ENCODE data around the gene ROR2.
"Not testable (repeated sequence)": the region's sequence is repeated elsewhere in the genome, so short reads cannot be mapped to it uniquely, and the experiment has no call there.

Gene ROR2

GRCh38 chr9:91793371-91793770, 156.7 kb downstream of the ROR2 start:
- ATAC-seq, H3K27me3 Mint-ChIP-seq, H3K36me3 Mint-ChIP-seq, H3K9me3 Mint-ChIP-seq, H3K4me3 Mint-ChIP-seq, H3K27ac Mint-ChIP-seq, H3K4me1 Mint-ChIP-seq: not testable (repeated sequence)

GRCh38 chr9:91790917-91791316, 159.1 kb downstream of the ROR2 start:
- Mint-ChIP-seq H3K4me3 (no peak overlapping the region), H3K36me3 (no peaks in the 10 kb centered on the region), H3K4me1 (no peaks in the 10 kb centered on the region), H3K27ac (no peak overlapping the region), H3K27me3 (no peaks in the 10 kb centered on the region), H3K9me3 (peaks cover 5% of the 10 kb centered on the region)
- ATAC-seq, result no peak

GRCh38 chr9:91789941-91790340, 160.1 kb downstream of the ROR2 start:
- Mint-ChIP-seq H3K9me3 (peaks cover 5% of the 10 kb centered on the region), H3K27me3 (peaks cover 9% of the 10 kb centered on the region), H3K27ac (no peak overlapping the region), H3K36me3 (no peaks in the 10 kb centered on the region), H3K4me1 (no peaks in the 10 kb centered on the region), H3K4me3 (no peak overlapping the region)
- ATAC-seq, result no peak

GRCh38 chr9:91787931-91788330, 162.1 kb downstream of the ROR2 start:
- no peak for ATAC-seq
- Mint-ChIP-seq H3K9me3 (peaks cover 5% of the 10 kb centered on the region), H3K36me3 (no peaks in the 10 kb centered on the region), H3K4me1 (no peaks in the 10 kb centered on the region), H3K27ac (no peak overlapping the region), H3K27me3 (peaks cover 29% of the 10 kb centered on the region), H3K4me3 (no peak overlapping the region)

GRCh38 chr9:91786132-91786896, 163.7 kb downstream of the ROR2 start:
- Mint-ChIP-seq H3K27ac (no peak overlapping the region), H3K4me1 (no peaks in the 10 kb centered on the region), H3K36me3 (no peaks in the 10 kb centered on the region), H3K9me3 (peaks cover 5% of the 10 kb centered on the region), H3K27me3 (peaks cover 34% of the 10 kb centered on the region), H3K4me3 (no peak overlapping the region)
- no peak for ATAC-seq

- peaks cover 34% of the 10 kb centered on the region for H3K27me3 Mint-ChIP-seq
- H3K27ac Mint-ChIP-seq, result no peak overlapping the region
- no peaks in the 10 kb centered on the region for H3K4me1 Mint-ChIP-seq
- ATAC-seq, result no peak
- H3K36me3 Mint-ChIP-seq, result no peaks in the 10 kb centered on the region
- H3K4me3 Mint-ChIP-seq, result no peak overlapping the region
- H3K9me3 Mint-ChIP-seq, result peaks cover 5% of the 10 kb centered on the region
These were observed 164.6 kb downstream of the ROR2 start for GRCh38 chr9:91785447-91785842.

GRCh38 chr9:91784673-91785446, 165.2 kb downstream of the ROR2 start:
- Mint-ChIP-seq H3K27ac (no peak overlapping the region), H3K4me3 (no peak overlapping the region), H3K4me1 (no peaks in the 10 kb centered on the region), H3K27me3 (peaks cover 34% of the 10 kb centered on the region), H3K36me3 (no peaks in the 10 kb centered on the region), H3K9me3 (peaks cover 5% of the 10 kb centered on the region)
- ATAC-seq, result no peak

- H3K4me1 Mint-ChIP-seq, result no peaks in the 10 kb centered on the region
- no peaks in the 10 kb centered on the region for H3K36me3 Mint-ChIP-seq
- peaks cover 5% of the 10 kb centered on the region for H3K9me3 Mint-ChIP-seq
- ATAC-seq, result no peak
- no peak overlapping the region for H3K4me3 Mint-ChIP-seq
- no peak overlapping the region for H3K27ac Mint-ChIP-seq
- peaks cover 34% of the 10 kb centered on the region for H3K27me3 Mint-ChIP-seq
These were observed 166.0 kb downstream of the ROR2 start for GRCh38 chr9:91783876-91784672.

- Mint-ChIP-seq H3K9me3 (peaks cover 5% of the 10 kb centered on the region), H3K4me3 (no peak overlapping the region), H3K27me3 (peaks cover 34% of the 10 kb centered on the region), H3K27ac (no peak overlapping the region), H3K36me3 (no peaks in the 10 kb centered on the region), H3K4me1 (no peaks in the 10 kb centered on the region)
- no peak for ATAC-seq
These were observed 166.6 kb downstream of the ROR2 start for GRCh38 chr9:91783411-91783810.

GRCh38 chr9:91782708-91783214, 167.3 kb downstream of the ROR2 start:
- Mint-ChIP-seq H3K4me1 (no peaks in the 10 kb centered on the region), H3K27ac (no peak overlapping the region), H3K9me3 (peaks cover 3% of the 10 kb centered on the region), H3K4me3 (no peak overlapping the region), H3K36me3 (no peaks in the 10 kb centered on the region), H3K27me3 (peaks cover 40% of the 10 kb centered on the region)
- ATAC-seq, result no peak

- Mint-ChIP-seq H3K4me3 (no peak overlapping the region), H3K9me3 (no peaks in the 10 kb centered on the region), H3K36me3 (no peaks in the 10 kb centered on the region), H3K27ac (no peak overlapping the region), H3K4me1 (no peaks in the 10 kb centered on the region), H3K27me3 (peaks cover 48% of the 10 kb centered on the region)
- no peak for ATAC-seq
These were observed 168.1 kb downstream of the ROR2 start for GRCh38 chr9:91781906-91782305.

GRCh38 chr9:91781116-91781515, 168.9 kb downstream of the ROR2 start:
- no peak overlapping the region for H3K27ac Mint-ChIP-seq
- H3K27me3 Mint-ChIP-seq, result peaks cover 56% of the 10 kb centered on the region
- H3K9me3 Mint-ChIP-seq, result no peaks in the 10 kb centered on the region
- no peaks in the 10 kb centered on the region for H3K4me1 Mint-ChIP-seq
- no peaks in the 10 kb centered on the region for H3K36me3 Mint-ChIP-seq
- no peak overlapping the region for H3K4me3 Mint-ChIP-seq
- no peak for ATAC-seq

GRCh38 chr9:91778031-91778430, 172.0 kb downstream of the ROR2 start:
- Mint-ChIP-seq H3K27me3 (peaks cover 58% of the 10 kb centered on the region), H3K4me3 (no peak overlapping the region), H3K9me3 (no peaks in the 10 kb centered on the region), H3K36me3 (no peaks in the 10 kb centered on the region), H3K27ac (no peak overlapping the region), H3K4me1 (peaks cover 6% of the 10 kb centered on the region)
- no peak for ATAC-seq

GRCh38 chr9:91777292-91777830, 172.7 kb downstream of the ROR2 start:
- Mint-ChIP-seq H3K9me3 (no peaks in the 10 kb centered on the region), H3K27ac (no peak overlapping the region), H3K36me3 (no peaks in the 10 kb centered on the region), H3K27me3 (peaks cover 52% of the 10 kb centered on the region), H3K4me1 (peaks cover 6% of the 10 kb centered on the region), H3K4me3 (no peak overlapping the region)
- ATAC-seq, result no peak

All from stimulated activated memory B cell treated with anti-CD40 and anti-IgM and Interleukin-4, amounts not matched to agents 10 μg/mL and 1 μg/mL and 100 μg/mL, for 72 hours (primary cell).